OCI-LY1 (cell line): Measurements from ENCODE around the gene VTI1A.

Experiments
- H2AFZ ChIP-seq: fragments of 200-600 bp; sonication (generic), shearing (Covaris generic); 2 replicates; pipeline ENCODE4 v1.6.0; 2014; ENCODE audit warnings: antibody characterized with exemption, mild to moderate bottlenecking, low read length
- H3F3A ChIP-seq: fragments of 200-600 bp; sonication (generic), shearing (Covaris generic); 2 replicates; pipeline ENCODE4 v1.6.0; 2014; ENCODE audit warnings: mild to moderate bottlenecking, antibody characterized with exemption, low read length, moderate library complexity; ENCODE audit not compliant: insufficient read depth
- H3K27ac ChIP-seq: fragments of 200-600 bp; sonication (generic); 2 replicates; pipeline ENCODE4 v1.5.1; 2014; ENCODE audit warnings: low read length, mixed run types, mild to moderate bottlenecking, low read depth; ENCODE audit not compliant: poor library complexity, severe bottlenecking
- H3K27me3 ChIP-seq: fragments of 200-600 bp; sonication (generic); 2 replicates; pipeline ENCODE4 v1.6.0; 2014; ENCODE audit warnings: antibody characterized with exemption, mild to moderate bottlenecking, low read length, moderate library complexity; ENCODE audit not compliant: insufficient read depth
- H3K36me3 ChIP-seq: fragments of 200-600 bp; sonication (generic); 2 replicates; pipeline ENCODE4 v1.6.1; 2014; ENCODE audit warnings: mild to moderate bottlenecking, antibody characterized with exemption, low read length, moderate library complexity, mixed read lengths; ENCODE audit not compliant: insufficient read depth
- H3K4me1 ChIP-seq: fragments of 200-600 bp; sonication (generic); 2 replicates; pipeline ENCODE4 v1.5.1; 2014; ENCODE audit warnings: mild to moderate bottlenecking, low read length, moderate library complexity; ENCODE audit not compliant: insufficient read depth, severe bottlenecking
- H3K4me2 ChIP-seq: fragments of 200-600 bp; sonication (generic), shearing (Covaris generic); 2 replicates; pipeline ENCODE4 v1.6.1; 2014; ENCODE audit warnings: low read length
- H3K4me3 ChIP-seq: fragments of 200-600 bp; sonication (generic); 2 replicates; pipeline ENCODE4 v1.5.1; 2014; ENCODE audit warnings: low read length, low read depth, mild to moderate bottlenecking, mixed read lengths; ENCODE audit not compliant: poor library complexity, severe bottlenecking
- H3K79me2 ChIP-seq: fragments of 200-600 bp; shearing (Covaris generic); 2 replicates; pipeline ENCODE4 v1.6.1; 2016; ENCODE audit warnings: mixed run types, low read length, mixed read lengths; ENCODE audit not compliant: insufficient read depth
- H3K9ac ChIP-seq: fragments of 200-600 bp; sonication (generic), shearing (Covaris generic); 2 replicates; pipeline ENCODE4 v1.6.1; 2014; ENCODE audit warnings: mild to moderate bottlenecking, low read length, mixed read lengths
- H3K9me2 ChIP-seq: fragments of 200-600 bp; sonication (generic), shearing (Covaris generic); 2 replicates; pipeline ENCODE4 v1.6.1; 2014; ENCODE audit warnings: low read depth, mild to moderate bottlenecking, low read length, mixed read lengths
- H3K9me3 ChIP-seq: fragments of 200-600 bp; shearing (Covaris generic); 2 replicates; pipeline ENCODE4 v1.6.1; 2014; ENCODE audit warnings: low read length, mixed read lengths
- H4K20me1 ChIP-seq: fragments of 200-600 bp; sonication (generic), shearing (Covaris generic); 2 replicates; pipeline ENCODE4 v1.6.0; 2016; ENCODE audit warnings: mild to moderate bottlenecking, low read length; ENCODE audit not compliant: insufficient read depth
- EZH2 ChIP-seq: fragments of 200-600 bp; sonication (generic), shearing (Covaris generic); IDR thresholded peaks from 2 replicates; pipeline ENCODE4 v1.8.0; 2017; ENCODE audit warnings: borderline replicate concordance, mixed run types, mild to moderate bottlenecking, antibody characterized with exemption, low read length, moderate library complexity, mixed read lengths
- TF ChIP-seq, protein P1 (sequence below): fragments of 200-600 bp; sonication (generic), shearing (Covaris generic); IDR thresholded peaks from 2 replicates; pipeline ENCODE4 v1.5.1; 2017; ENCODE audit warnings: mild to moderate bottlenecking, antibody characterized with exemption, low read length, moderate library complexity, mixed read lengths

The VTI1A gene

DNA sequence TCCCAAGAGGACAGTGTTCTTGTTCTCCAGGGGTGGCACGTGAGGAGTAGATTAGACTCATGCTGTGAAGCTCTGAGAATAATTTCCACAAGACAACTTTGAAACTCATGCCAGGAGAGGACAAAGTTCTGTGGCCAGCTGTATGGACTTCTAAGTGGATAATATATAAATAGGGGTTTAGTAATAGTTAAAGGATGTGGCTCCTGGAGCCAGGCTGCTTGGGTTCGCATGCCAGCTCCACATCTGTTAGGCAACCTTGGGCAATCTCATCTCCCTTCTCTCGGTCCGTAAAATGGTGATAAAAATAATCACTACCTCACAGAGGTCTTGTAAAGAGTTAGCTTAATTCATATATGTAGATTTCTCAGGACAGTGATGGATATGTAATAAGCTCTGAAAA is 37.3 kb upstream of the VTI1A start:
- TF ChIP-seq EZH2 = no peak
- TF ChIP-seq, protein P1, sequence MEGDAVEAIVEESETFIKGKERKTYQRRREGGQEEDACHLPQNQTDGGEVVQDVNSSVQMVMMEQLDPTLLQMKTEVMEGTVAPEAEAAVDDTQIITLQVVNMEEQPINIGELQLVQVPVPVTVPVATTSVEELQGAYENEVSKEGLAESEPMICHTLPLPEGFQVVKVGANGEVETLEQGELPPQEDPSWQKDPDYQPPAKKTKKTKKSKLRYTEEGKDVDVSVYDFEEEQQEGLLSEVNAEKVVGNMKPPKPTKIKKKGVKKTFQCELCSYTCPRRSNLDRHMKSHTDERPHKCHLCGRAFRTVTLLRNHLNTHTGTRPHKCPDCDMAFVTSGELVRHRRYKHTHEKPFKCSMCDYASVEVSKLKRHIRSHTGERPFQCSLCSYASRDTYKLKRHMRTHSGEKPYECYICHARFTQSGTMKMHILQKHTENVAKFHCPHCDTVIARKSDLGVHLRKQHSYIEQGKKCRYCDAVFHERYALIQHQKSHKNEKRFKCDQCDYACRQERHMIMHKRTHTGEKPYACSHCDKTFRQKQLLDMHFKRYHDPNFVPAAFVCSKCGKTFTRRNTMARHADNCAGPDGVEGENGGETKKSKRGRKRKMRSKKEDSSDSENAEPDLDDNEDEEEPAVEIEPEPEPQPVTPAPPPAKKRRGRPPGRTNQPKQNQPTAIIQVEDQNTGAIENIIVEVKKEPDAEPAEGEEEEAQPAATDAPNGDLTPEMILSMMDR = no peak
- Histone ChIP-seq H3K27me3 (no peaks in the 10 kb centered on the region), H3K9me2 (no peaks in the 10 kb centered on the region), H3K9ac (no peak overlapping the region), H3K9me3 (no peaks in the 10 kb centered on the region), H2AFZ (no peak overlapping the region), H3K4me1 (no peaks in the 10 kb centered on the region), H3K79me2 (no peaks in the 10 kb centered on the region), H3K27ac (no peak overlapping the region), H3K36me3 (peaks cover 66% of the 10 kb centered on the region), H4K20me1 (no peaks in the 10 kb centered on the region), H3K4me2 (no peak overlapping the region), H3K4me3 (no peak overlapping the region), H3F3A (no peaks in the 10 kb centered on the region)

DNA sequence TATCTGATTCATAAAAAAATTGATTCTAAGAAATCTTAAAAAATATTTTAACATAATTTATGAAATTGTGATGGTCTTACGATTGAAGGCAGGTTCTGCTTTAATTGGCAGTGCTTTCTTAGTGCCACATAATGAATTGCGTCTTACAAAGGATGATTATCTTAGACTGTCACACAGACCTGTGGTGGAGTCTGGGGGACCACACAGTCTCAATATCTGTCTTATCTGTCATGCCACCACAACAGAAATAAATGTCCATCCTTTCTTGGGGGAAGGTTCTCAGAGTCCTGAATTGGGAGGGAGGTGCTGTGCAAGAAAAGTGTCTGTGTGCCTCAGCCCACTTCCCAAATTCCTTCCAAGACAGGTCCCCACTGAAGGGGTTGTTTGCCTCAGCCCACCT is 34.3 kb upstream of the VTI1A start:
- no peak overlapping the region for H2AFZ ChIP-seq
- H3K4me1 ChIP-seq = no peaks in the 10 kb centered on the region
- no peak overlapping the region for H3K4me3 ChIP-seq
- no peaks in the 10 kb centered on the region for H3K9me2 ChIP-seq
- no peaks in the 10 kb centered on the region for H4K20me1 ChIP-seq
- no peaks in the 10 kb centered on the region for H3K27me3 ChIP-seq
- H3K9ac ChIP-seq = no peak overlapping the region
- no peak for TF ChIP-seq EZH2
- TF ChIP-seq, protein P1 = no peak
- peaks cover 61% of the 10 kb centered on the region for H3K36me3 ChIP-seq
- H3K9me3 ChIP-seq = no peaks in the 10 kb centered on the region
- no peaks in the 10 kb centered on the region for H3F3A ChIP-seq
- no peak overlapping the region for H3K4me2 ChIP-seq
- H3K27ac ChIP-seq = no peak overlapping the region
- H3K79me2 ChIP-seq = no peaks in the 10 kb centered on the region

DNA sequence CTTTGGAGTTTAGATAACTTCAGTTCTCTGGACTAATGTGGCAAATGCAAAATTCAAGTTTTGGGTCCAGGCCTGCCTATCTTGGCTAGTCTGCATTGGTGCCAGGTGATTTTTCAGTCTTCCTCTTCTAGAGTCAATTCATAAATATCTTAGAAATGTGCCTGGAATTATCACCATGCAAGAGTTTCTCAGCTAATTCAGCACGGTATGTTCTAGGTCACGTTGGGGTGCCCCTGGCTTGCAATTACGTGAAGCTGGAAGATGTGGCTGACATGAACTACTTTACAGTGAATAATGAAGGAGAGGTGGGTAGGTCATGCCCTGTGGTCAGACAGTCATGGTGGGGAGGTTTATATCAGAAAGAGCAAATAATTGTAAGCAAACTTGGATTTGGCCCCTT is 25.3 kb upstream of the VTI1A start:
- Histone ChIP-seq H3K36me3 (peaks cover 69% of the 10 kb centered on the region), H3K4me2 (no peak overlapping the region), H3K9ac (no peak overlapping the region), H3K9me2 (no peaks in the 10 kb centered on the region), H3K4me3 (no peak overlapping the region), H2AFZ (no peak overlapping the region), H3K27ac (no peak overlapping the region), H3K4me1 (no peaks in the 10 kb centered on the region), H3K27me3 (no peaks in the 10 kb centered on the region), H3K79me2 (no peaks in the 10 kb centered on the region), H3K9me3 (no peaks in the 10 kb centered on the region), H4K20me1 (no peaks in the 10 kb centered on the region), H3F3A (no peaks in the 10 kb centered on the region)
- TF ChIP-seq, protein P1 = no peak
- no peak for TF ChIP-seq EZH2
